Measurements from ENCODE around the gene MRPL38. TPM values are rescaled to one million over a fixed set of nuclear protein-coding genes. Genes with fewer than 3 reads are reported as not detected.

Gene MRPL38
- total and polyA plus RNA-seq, 2 donors (not counting 1 experiment from before 2014, with no cell fraction given) = 126 to 127 TPM

GRCh38 chr17:75922173-75922961, 17.7 kb upstream of the MRPL38 start:
- CTCF ChIA-PET = no interaction called here

GRCh38 chr17:75921596-75921995, 16.9 kb upstream of the MRPL38 start:
- Mint-ChIP-seq H3K27ac (no peak overlapping the region), H3K9me3 (ENCODE audit: insufficient read depth) (no peaks in the 10 kb centered on the region), H3K4me3 (no peak overlapping the region), H3K4me1 (no peaks in the 10 kb centered on the region), H3K27me3 (no peaks in the 10 kb centered on the region)
- peaks cover 0 to 4% of the 10 kb centered on the region in 2 experiments for H3K36me3 ChIP-seq (replicated peaks in 1 of 2; ENCODE audit: control extremely low read depth in 1 of 2, control insufficient read depth in 1 of 2, extremely low read depth in 1 of 2, insufficient read depth in 2 of 2, low read length in 1 of 2)
- H3K79me2 ChIP-seq (ENCODE audit: control insufficient read depth, insufficient read depth, low read length) = no peaks in the 10 kb centered on the region
- ATAC-seq (ENCODE audit: low read depth) (no peak), DNase-seq (no peak)
- no peak overlapping the region for H3K27ac ChIP-seq (ENCODE audit: low read length in 2 of 2)
- no peaks in the 10 kb centered on the region for H3K9me3 ChIP-seq (ENCODE audit: control extremely low read depth in 1 of 3, control insufficient read depth in 2 of 3, insufficient read depth in 1 of 3, low read length in 2 of 3)
- intact Hi-C loops (cut with micrococcal nuclease) = no loop called here
- no peaks in the 10 kb centered on the region for H4K20me1 ChIP-seq (ENCODE audit: control insufficient read depth, insufficient read depth, low read length, poor library complexity, severe bottlenecking)
- ChIA-PET CTCF (no interaction called here), POLR2A (no interaction called here)
- H3K4me3 ChIP-seq (ENCODE audit: control extremely low read depth in 1 of 5, extremely low read depth in 1 of 5, insufficient read depth in 1 of 5, low read depth in 2 of 5, low read length in 4 of 5) = no peak overlapping the region
- H3K4me2 ChIP-seq (replicated peaks; ENCODE audit: low read depth, low read length, poor library complexity, severe bottlenecking) = no peak overlapping the region
- over 99% methylated on average over 13 of the region's 15 CpGs for WGBS (ENCODE audit: insufficient coverage)
- no peak overlapping the region for H2AFZ ChIP-seq (ENCODE audit: insufficient read depth, low read depth, low read length, poor library complexity, severe bottlenecking)
- H3K9ac ChIP-seq (ENCODE audit: low read length) = no peak overlapping the region
- H3K4me1 ChIP-seq (ENCODE audit: control insufficient read depth in 2 of 2, insufficient read depth in 2 of 2, low read length in 2 of 2) = no peaks in the 10 kb centered on the region
- no peaks in the 10 kb centered on the region for H3K27me3 ChIP-seq (replicated peaks in 1 of 4; ENCODE audit: control extremely low read depth in 1 of 4, control insufficient read depth in 3 of 4, insufficient read depth in 4 of 4, low read length in 3 of 4)
- TF ChIP-seq, protein P1, sequence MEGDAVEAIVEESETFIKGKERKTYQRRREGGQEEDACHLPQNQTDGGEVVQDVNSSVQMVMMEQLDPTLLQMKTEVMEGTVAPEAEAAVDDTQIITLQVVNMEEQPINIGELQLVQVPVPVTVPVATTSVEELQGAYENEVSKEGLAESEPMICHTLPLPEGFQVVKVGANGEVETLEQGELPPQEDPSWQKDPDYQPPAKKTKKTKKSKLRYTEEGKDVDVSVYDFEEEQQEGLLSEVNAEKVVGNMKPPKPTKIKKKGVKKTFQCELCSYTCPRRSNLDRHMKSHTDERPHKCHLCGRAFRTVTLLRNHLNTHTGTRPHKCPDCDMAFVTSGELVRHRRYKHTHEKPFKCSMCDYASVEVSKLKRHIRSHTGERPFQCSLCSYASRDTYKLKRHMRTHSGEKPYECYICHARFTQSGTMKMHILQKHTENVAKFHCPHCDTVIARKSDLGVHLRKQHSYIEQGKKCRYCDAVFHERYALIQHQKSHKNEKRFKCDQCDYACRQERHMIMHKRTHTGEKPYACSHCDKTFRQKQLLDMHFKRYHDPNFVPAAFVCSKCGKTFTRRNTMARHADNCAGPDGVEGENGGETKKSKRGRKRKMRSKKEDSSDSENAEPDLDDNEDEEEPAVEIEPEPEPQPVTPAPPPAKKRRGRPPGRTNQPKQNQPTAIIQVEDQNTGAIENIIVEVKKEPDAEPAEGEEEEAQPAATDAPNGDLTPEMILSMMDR (IDR thresholded peaks at IDR 0.05) = no peak
- no peak for TF ChIP-seq EZH2 (IDR thresholded peaks at IDR 0.05; ENCODE audit: borderline replicate concordance, insufficient read depth, low read depth, low read length, poor library complexity, severe bottlenecking)

More at GRCh38 chr17:75922173-75922961, 17.7 kb upstream of the MRPL38 start:
- TF ChIP-seq EZH2 (IDR thresholded peaks at IDR 0.05; ENCODE audit: borderline replicate concordance, insufficient read depth, low read depth, low read length, poor library complexity, severe bottlenecking) = no peak
- TF ChIP-seq, protein P1 (IDR thresholded peaks at IDR 0.05) = no peak
- intact Hi-C loops (cut with micrococcal nuclease) = no loop called here
- Histone ChIP-seq H3K27me3 (replicated peaks in 1 of 4; ENCODE audit: control extremely low read depth in 1 of 4, control insufficient read depth in 3 of 4, insufficient read depth in 4 of 4, low read length in 3 of 4) (no peaks in the 10 kb centered on the region), H4K20me1 (ENCODE audit: control insufficient read depth, insufficient read depth, low read length, poor library complexity, severe bottlenecking) (no peaks in the 10 kb centered on the region), H3K4me1 (ENCODE audit: control insufficient read depth in 2 of 2, insufficient read depth in 2 of 2, low read length in 2 of 2) (no peaks in the 10 kb centered on the region), H3K4me2 (replicated peaks; ENCODE audit: low read depth, low read length, poor library complexity, severe bottlenecking) (no peak overlapping the region), H3K9me3 (ENCODE audit: control extremely low read depth in 1 of 3, control insufficient read depth in 2 of 3, insufficient read depth in 1 of 3, low read length in 2 of 3) (no peaks in the 10 kb centered on the region), H3K4me3 (ENCODE audit: control extremely low read depth in 1 of 5, extremely low read depth in 1 of 5, insufficient read depth in 1 of 5, low read depth in 2 of 5, low read length in 4 of 5) (no peak overlapping the region), H2AFZ (ENCODE audit: insufficient read depth, low read depth, low read length, poor library complexity, severe bottlenecking) (no peak overlapping the region), H3K36me3 (replicated peaks in 1 of 2; ENCODE audit: control extremely low read depth in 1 of 2, control insufficient read depth in 1 of 2, extremely low read depth in 1 of 2, insufficient read depth in 2 of 2, low read length in 1 of 2) (peaks cover 0 to 4% of the 10 kb centered on the region in 2 experiments), H3K27ac (ENCODE audit: low read length in 2 of 2) (no peak overlapping the region), H3K9ac (ENCODE audit: low read length) (no peak overlapping the region), H3K79me2 (ENCODE audit: control insufficient read depth, insufficient read depth, low read length) (no peaks in the 10 kb centered on the region)
- H3K27me3 Mint-ChIP-seq = no peaks in the 10 kb centered on the region
- DNase-seq (no peak), ATAC-seq (ENCODE audit: low read depth) (no peak)
- WGBS (ENCODE audit: insufficient coverage) = 96% methylated on average over 18 of the region's 18 CpGs
- no peaks in the 10 kb centered on the region for H3K4me1 Mint-ChIP-seq
- H3K9me3 Mint-ChIP-seq (ENCODE audit: insufficient read depth) = no peaks in the 10 kb centered on the region
- POLR2A ChIA-PET = no interaction called here
- H3K4me3 Mint-ChIP-seq = no peak overlapping the region
- H3K27ac Mint-ChIP-seq = no peak overlapping the region
